Liver (tissue), 9 donors: ENCODE data around the gene PFDN4. TPM values are rescaled to one million over a fixed set of nuclear protein-coding genes. Genes with fewer than 3 reads are reported as not detected.

Experiments
- DNase-seq: peaks from one replicate; pipeline ENCODE4 v3.0.0-alpha.2; 2017; ENCODE audit warnings: low spot score
- H3K27ac ChIP-seq, 2 donors: one replicate each; pipeline ENCODE4 v1.7.0; 2013; ENCODE audit warnings: inconsistent platforms in 2 of 2, low read length in 2 of 2, control low read depth in 1 of 2, low read depth in 1 of 2, mild to moderate bottlenecking in 1 of 2
- H3K27me3 ChIP-seq, 4 donors: one replicate each; pipeline versions ENCODE4 v1.6.1 to v1.7.0; 2013; ENCODE audit warnings: low read length in 3 of 4, inconsistent platforms in 1 of 4, mild to moderate bottlenecking in 1 of 4, moderate library complexity in 1 of 4; ENCODE audit not compliant: control insufficient read depth in 4 of 4, insufficient read depth in 4 of 4
- H3K36me3 ChIP-seq, 4 donors: one replicate each; pipeline versions ENCODE4 v1.6.1 to v1.7.0; 2013; ENCODE audit warnings: low read length in 3 of 4, mild to moderate bottlenecking in 3 of 4, low read depth in 1 of 4, moderate library complexity in 1 of 4; ENCODE audit not compliant: control insufficient read depth in 4 of 4, insufficient read depth in 3 of 4
- H3K4me1 ChIP-seq, 4 donors: one replicate each; pipeline versions ENCODE4 v1.6.1 to v1.7.0; 2013; ENCODE audit warnings: low read length in 3 of 4, mild to moderate bottlenecking in 3 of 4, moderate library complexity in 1 of 4; ENCODE audit not compliant: control insufficient read depth in 4 of 4, insufficient read depth in 4 of 4
- H3K4me3 ChIP-seq, 3 donors: one replicate each; pipeline versions ENCODE4 v1.6.1 to v1.7.0; 2013; ENCODE audit warnings: low read length in 3 of 3, control low read depth in 1 of 3, low read depth in 1 of 3, mild to moderate bottlenecking in 1 of 3
- H3K9ac ChIP-seq, 2 donors: one replicate each; pipeline ENCODE4 v1.7.0; 2013; ENCODE audit warnings: low read length in 2 of 2, mild to moderate bottlenecking in 2 of 2, moderate library complexity in 2 of 2, control low read depth in 1 of 2, low read depth in 1 of 2
- H3K9me3 ChIP-seq, 4 donors: one replicate each; pipeline versions ENCODE4 v1.6.1 to v1.7.0; 2013; ENCODE audit warnings: low read length in 3 of 4; ENCODE audit not compliant: control insufficient read depth in 4 of 4
- EGR1 ChIP-seq, 2 donors: IDR thresholded peaks; 2 replicates each; pipeline ENCODE4 v1.6.1; 2016 to 2018; ENCODE audit warnings: antibody characterized with exemption in 2 of 2, low read depth in 2 of 2
- FOXA1 ChIP-seq: IDR thresholded peaks from 2 replicates; pipeline ENCODE4 v1.6.1; 2016; ENCODE audit warnings: antibody characterized with exemption
- FOXA2 ChIP-seq: IDR thresholded peaks from 2 replicates; pipeline ENCODE4 v1.6.1; 2016; ENCODE audit warnings: antibody characterized with exemption
- HNF4G ChIP-seq: IDR thresholded peaks from 2 replicates; pipeline ENCODE4 v1.6.1; 2016; ENCODE audit warnings: antibody characterized with exemption
- JUND ChIP-seq, 2 donors: IDR thresholded peaks; 2 replicates each; pipeline ENCODE4 v1.6.1; 2016; ENCODE audit warnings: antibody characterized with exemption in 2 of 2
- RAD21 ChIP-seq, 2 donors: IDR thresholded peaks; 2 replicates each; pipeline ENCODE4 v1.6.1; 2016; ENCODE audit warnings: antibody characterized with exemption in 2 of 2, mild to moderate bottlenecking in 2 of 2
- SP1 ChIP-seq: IDR thresholded peaks from 2 replicates; pipeline ENCODE4 v1.6.1; 2018; ENCODE audit warnings: antibody characterized with exemption, mild to moderate bottlenecking
- TAF1 ChIP-seq: conservative IDR thresholded peaks from 2 replicates; pipeline ENCODE4 v1.6.1; 2016; ENCODE audit warnings: antibody characterized with exemption, mild to moderate bottlenecking
- YY1 ChIP-seq: IDR thresholded peaks from 2 replicates; pipeline ENCODE4 v1.6.1; 2016; ENCODE audit warnings: antibody characterized with exemption, mild to moderate bottlenecking
- WGBS: extraction: QIAGEN DNeasy Blood & Tissue Kit; methylation state at CpG from one replicate; pipeline ENCODE4 v1.1.7; 2013; 5-methylcytosine and 5-hydroxymethylcytosine counted together
- polyA plus RNA-seq, 2 donors: library from polyadenylated mRNA; stranded (reverse) in 1 of 2; unstranded in 1 of 2; fragments of 200-250 nt in 1 of 2; fragments of >200 nt in 1 of 2; fragmentation: Nextera tagmentation in 1 of 2; extraction: Ambion mirVana in 1 of 2; gene quantifications; one replicate each; pipeline versions ENCODE4 v1.2.1 to v1.2.3, GENCODE V29; 2013 to 2015
- total RNA-seq, 2 donors: library from RNA; depleted of rRNA; stranded (reverse); fragments of >200 nt; gene quantifications; one replicate each; pipeline ENCODE4 v1.2.3, GENCODE V29; 2014
- TF ChIP-seq, protein P1 (sequence below): IDR thresholded peaks from 2 replicates; pipeline ENCODE4 v1.6.1; 2016; ENCODE audit warnings: antibody characterized with exemption
- TF ChIP-seq, protein P2 (sequence below): IDR thresholded peaks from 2 replicates; pipeline ENCODE4 v1.6.1; 2016; ENCODE audit warnings: antibody characterized with exemption, mild to moderate bottlenecking
- TF ChIP-seq, protein P3 (sequence below): IDR thresholded peaks from 2 replicates; pipeline ENCODE4 v1.6.1; 2016; ENCODE audit warnings: antibody characterized with exemption
- TF ChIP-seq, protein P4 (sequence below): fragments of 150-350 bp; IDR thresholded peaks from 2 replicates; pipeline ENCODE4 v1.5.1; 2017; ENCODE audit warnings: improper control_type of control experiment, low read depth, low read length; ENCODE audit not compliant: missing input control
- donor health status: healthy.
- donor health status: healthy.
- donor health status: healthy.
- donor health status: healthy.
- donor health status: healthy.

The PFDN4 gene
- total and polyA plus RNA-seq, 4 donors, result 12.9 to 17.3 (median 13.5) TPM

DNA sequence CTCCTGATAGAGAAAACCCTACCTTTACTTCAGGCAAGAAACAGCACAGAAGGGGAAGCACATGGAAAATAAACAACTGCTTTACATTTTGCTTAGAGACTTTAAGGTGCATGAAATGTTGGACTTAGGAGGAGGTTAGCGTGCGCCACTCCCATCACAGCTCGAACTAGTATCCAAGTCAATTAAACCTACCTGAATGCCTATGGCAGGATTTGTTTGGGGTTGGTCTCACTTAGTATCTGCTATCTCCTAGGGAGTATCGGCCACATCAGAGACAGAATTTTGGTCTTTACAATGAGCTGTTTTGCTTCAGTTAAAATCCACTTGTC lies 46.1 kb upstream of the PFDN4 start:
- TF ChIP-seq SP1, result no peak
- H3K27me3 ChIP-seq, result no peaks in the 10 kb centered on the region
- no peaks in the 10 kb centered on the region for H3K36me3 ChIP-seq
- H3K27ac ChIP-seq, result no peak overlapping the region
- H3K4me1 ChIP-seq, result no peaks in the 10 kb centered on the region
- 90% methylated on average over 4 of the region's 4 CpGs for WGBS
- no peak overlapping the region for H3K4me3 ChIP-seq
- H3K9me3 ChIP-seq, result no peaks in the 10 kb centered on the region
- no peak for DNase-seq
- no peak overlapping the region for H3K9ac ChIP-seq

GRCh38 chr20:54162378-54163009 lies 45.4 kb upstream of the PFDN4 start:
- TF ChIP-seq, protein P1, sequence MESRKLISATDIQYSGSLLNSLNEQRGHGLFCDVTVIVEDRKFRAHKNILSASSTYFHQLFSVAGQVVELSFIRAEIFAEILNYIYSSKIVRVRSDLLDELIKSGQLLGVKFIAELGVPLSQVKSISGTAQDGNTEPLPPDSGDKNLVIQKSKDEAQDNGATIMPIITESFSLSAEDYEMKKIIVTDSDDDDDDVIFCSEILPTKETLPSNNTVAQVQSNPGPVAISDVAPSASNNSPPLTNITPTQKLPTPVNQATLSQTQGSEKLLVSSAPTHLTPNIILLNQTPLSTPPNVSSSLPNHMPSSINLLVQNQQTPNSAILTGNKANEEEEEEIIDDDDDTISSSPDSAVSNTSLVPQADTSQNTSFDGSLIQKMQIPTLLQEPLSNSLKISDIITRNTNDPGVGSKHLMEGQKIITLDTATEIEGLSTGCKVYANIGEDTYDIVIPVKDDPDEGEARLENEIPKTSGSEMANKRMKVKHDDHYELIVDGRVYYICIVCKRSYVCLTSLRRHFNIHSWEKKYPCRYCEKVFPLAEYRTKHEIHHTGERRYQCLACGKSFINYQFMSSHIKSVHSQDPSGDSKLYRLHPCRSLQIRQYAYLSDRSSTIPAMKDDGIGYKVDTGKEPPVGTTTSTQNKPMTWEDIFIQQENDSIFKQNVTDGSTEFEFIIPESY, result no peak
- TF ChIP-seq FOXA2 (no peak), SP1 (no peak), YY1 (no peak), HNF4G (no peak), TAF1 (no peak), RAD21 (IDR thresholded peaks at IDR 0.05) (no peak), JUND (IDR thresholded peaks at IDR 0.05) (no peak), EGR1 (IDR thresholded peaks at IDR 0.05; ENCODE audit: low read depth in 2 of 2) (no peak), FOXA1 (no peak)
- TF ChIP-seq, protein P2, sequence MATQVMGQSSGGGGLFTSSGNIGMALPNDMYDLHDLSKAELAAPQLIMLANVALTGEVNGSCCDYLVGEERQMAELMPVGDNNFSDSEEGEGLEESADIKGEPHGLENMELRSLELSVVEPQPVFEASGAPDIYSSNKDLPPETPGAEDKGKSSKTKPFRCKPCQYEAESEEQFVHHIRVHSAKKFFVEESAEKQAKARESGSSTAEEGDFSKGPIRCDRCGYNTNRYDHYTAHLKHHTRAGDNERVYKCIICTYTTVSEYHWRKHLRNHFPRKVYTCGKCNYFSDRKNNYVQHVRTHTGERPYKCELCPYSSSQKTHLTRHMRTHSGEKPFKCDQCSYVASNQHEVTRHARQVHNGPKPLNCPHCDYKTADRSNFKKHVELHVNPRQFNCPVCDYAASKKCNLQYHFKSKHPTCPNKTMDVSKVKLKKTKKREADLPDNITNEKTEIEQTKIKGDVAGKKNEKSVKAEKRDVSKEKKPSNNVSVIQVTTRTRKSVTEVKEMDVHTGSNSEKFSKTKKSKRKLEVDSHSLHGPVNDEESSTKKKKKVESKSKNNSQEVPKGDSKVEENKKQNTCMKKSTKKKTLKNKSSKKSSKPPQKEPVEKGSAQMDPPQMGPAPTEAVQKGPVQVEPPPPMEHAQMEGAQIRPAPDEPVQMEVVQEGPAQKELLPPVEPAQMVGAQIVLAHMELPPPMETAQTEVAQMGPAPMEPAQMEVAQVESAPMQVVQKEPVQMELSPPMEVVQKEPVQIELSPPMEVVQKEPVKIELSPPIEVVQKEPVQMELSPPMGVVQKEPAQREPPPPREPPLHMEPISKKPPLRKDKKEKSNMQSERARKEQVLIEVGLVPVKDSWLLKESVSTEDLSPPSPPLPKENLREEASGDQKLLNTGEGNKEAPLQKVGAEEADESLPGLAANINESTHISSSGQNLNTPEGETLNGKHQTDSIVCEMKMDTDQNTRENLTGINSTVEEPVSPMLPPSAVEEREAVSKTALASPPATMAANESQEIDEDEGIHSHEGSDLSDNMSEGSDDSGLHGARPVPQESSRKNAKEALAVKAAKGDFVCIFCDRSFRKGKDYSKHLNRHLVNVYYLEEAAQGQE, result no peak
- TF ChIP-seq, protein P3, sequence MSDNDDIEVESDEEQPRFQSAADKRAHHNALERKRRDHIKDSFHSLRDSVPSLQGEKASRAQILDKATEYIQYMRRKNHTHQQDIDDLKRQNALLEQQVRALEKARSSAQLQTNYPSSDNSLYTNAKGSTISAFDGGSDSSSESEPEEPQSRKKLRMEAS, result no peak
- TF ChIP-seq, protein P4, sequence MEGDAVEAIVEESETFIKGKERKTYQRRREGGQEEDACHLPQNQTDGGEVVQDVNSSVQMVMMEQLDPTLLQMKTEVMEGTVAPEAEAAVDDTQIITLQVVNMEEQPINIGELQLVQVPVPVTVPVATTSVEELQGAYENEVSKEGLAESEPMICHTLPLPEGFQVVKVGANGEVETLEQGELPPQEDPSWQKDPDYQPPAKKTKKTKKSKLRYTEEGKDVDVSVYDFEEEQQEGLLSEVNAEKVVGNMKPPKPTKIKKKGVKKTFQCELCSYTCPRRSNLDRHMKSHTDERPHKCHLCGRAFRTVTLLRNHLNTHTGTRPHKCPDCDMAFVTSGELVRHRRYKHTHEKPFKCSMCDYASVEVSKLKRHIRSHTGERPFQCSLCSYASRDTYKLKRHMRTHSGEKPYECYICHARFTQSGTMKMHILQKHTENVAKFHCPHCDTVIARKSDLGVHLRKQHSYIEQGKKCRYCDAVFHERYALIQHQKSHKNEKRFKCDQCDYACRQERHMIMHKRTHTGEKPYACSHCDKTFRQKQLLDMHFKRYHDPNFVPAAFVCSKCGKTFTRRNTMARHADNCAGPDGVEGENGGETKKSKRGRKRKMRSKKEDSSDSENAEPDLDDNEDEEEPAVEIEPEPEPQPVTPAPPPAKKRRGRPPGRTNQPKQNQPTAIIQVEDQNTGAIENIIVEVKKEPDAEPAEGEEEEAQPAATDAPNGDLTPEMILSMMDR, result no peak
- H3K4me1 ChIP-seq, result no peaks in the 10 kb centered on the region
- H3K9me3 ChIP-seq, result no peaks in the 10 kb centered on the region
- no peak for DNase-seq
- no peaks in the 10 kb centered on the region for H3K36me3 ChIP-seq
- no peak overlapping the region for H3K9ac ChIP-seq
- 80% methylated on average over 16 of the region's 16 CpGs for WGBS
- H3K27ac ChIP-seq, result no peak overlapping the region
- no peak overlapping the region for H3K4me3 ChIP-seq
- H3K27me3 ChIP-seq, result no peaks in the 10 kb centered on the region
